ENCODE measurements around the gene COX5A. TPM values are rescaled to one million over a fixed set of nuclear protein-coding genes. Genes with fewer than 3 reads are reported as not detected.

The COX5A gene
- total RNA-seq, 2 experiments from 2014 or later = 168 to 391 TPM

DNA sequence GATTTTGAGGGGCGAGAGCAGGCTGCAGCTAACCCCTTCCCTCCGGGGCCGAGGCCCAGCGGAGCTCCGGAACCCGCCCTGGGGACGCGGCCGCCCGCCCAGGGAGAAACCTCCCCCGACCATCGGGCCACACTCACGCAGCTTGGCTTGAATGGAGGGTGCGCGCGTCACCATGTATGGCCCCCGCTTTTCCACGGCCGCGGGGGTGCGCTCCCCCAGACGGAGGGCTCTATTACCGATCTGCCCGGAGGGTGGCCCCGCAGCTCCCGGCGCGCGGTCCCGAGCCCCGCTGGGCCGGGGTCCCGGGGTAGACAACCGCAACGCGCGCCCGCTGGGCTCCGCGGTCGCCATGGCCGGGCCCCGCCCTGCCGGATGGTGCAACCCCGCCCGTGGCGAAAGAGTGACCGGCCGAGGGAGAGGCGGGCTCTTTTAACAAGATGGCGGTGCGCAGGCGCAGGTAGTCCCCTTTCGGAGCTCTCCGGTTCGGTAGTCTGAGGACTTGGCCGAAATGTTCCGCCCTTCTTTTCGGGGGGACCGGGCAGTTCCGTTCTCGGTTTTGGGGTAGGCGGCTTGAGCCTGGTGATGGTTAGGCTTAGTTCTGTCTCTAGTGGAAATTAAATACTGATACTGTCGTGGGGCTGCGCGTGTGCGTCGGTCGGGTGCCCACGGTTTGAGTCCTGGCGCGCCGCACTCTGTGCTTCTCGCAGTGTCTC is 31.3 kb downstream of the COX5A start, which contains the start of gene FAM219B:
FAM219B (minus strand) TSS at position 402 of the 713 bp plus-strand sequence; CDS start at position 351, 51 bp downstream.
- ChIA-PET POLR2A (interaction anchor here (0.5 to 1.8 kb wide), 11 partner anchors 9 to 545 kb away, joined by 3 to 5 read pairs (median 3); partner anchors contain the start of gene SIN3A), CTCF (ENCODE audit: unreplicated experiment) (interaction anchor here (0.6 kb wide), 1 partner anchor 104 kb away, joined by 3 read pairs; no protein-coding TSS in a partner anchor)
- intact Hi-C loops (cut with micrococcal nuclease; ENCODE audit: unreplicated experiment) = no loop called here
- DNase-seq (ENCODE audit: low spot score) = peak; percentile 91
- Histone ChIP-seq H3K4me1 (ENCODE audit: insufficient read depth, low read length, poor library complexity, severe bottlenecking) (peaks cover 43% of the 10 kb centered on the region), H3K4me3 (ENCODE audit: low read depth, low read length, poor library complexity, severe bottlenecking) (peak within 1 kb of the TSS; percentile 91), H3K4me2 (ENCODE audit: low read length) (peak within 1 kb of the TSS; percentile 100), H3K27ac (ENCODE audit: low read depth, low read length, poor library complexity, severe bottlenecking) (peak within 1 kb of the TSS; percentile 59), H3K9me3 (ENCODE audit: low read length) (no peaks in the 10 kb centered on the region), H3K36me3 (ENCODE audit: insufficient read depth, low read length) (peaks cover 48% of the 10 kb centered on the region), H3K9me2 (ENCODE audit: insufficient read depth, low read length) (no peaks in the 10 kb centered on the region), H4K20me1 (ENCODE audit: insufficient read depth, low read length) (no peaks in the 10 kb centered on the region), H3K79me2 (ENCODE audit: insufficient read depth, low read depth, low read length) (peaks cover 7% of the 10 kb centered on the region; the same call in 1 of the 2 replicates), H2AFZ (ENCODE audit: low read length) (peak within 1 kb of the TSS; percentile 96)
- TF ChIP-seq, protein P1, sequence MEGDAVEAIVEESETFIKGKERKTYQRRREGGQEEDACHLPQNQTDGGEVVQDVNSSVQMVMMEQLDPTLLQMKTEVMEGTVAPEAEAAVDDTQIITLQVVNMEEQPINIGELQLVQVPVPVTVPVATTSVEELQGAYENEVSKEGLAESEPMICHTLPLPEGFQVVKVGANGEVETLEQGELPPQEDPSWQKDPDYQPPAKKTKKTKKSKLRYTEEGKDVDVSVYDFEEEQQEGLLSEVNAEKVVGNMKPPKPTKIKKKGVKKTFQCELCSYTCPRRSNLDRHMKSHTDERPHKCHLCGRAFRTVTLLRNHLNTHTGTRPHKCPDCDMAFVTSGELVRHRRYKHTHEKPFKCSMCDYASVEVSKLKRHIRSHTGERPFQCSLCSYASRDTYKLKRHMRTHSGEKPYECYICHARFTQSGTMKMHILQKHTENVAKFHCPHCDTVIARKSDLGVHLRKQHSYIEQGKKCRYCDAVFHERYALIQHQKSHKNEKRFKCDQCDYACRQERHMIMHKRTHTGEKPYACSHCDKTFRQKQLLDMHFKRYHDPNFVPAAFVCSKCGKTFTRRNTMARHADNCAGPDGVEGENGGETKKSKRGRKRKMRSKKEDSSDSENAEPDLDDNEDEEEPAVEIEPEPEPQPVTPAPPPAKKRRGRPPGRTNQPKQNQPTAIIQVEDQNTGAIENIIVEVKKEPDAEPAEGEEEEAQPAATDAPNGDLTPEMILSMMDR (conservative IDR thresholded peaks at IDR 0.05; ENCODE audit: low read length) = no peak; the same call in 1 of the 2 replicates
- no peak for TF ChIP-seq EZH2phosphoT487 (IDR thresholded peaks at IDR 0.05; ENCODE audit: borderline replicate concordance, low read depth, low read length)
- BruUV-seq (replicated peaks) = no TSS peak

DNA sequence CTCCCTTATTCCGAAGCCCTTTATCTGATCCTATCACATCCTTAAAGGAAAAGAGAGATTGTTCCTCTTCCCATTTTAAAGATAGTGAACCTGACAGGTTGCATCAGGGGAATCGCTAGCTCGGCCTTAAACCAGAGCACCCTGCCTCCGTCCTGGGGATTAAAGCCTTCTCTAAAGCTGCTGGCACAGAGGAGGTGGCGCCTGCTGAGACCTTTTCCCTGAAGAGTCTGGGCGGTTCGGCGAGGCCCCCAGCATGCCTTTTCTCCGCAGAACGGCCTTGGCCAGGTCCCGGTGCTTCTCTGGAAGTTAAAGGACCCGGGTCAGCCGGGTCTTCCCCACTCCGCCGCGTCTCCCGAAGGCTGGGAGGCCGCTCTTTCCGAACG is 31.8 kb downstream of the COX5A start:
- Histone ChIP-seq H3K79me2 (ENCODE audit: insufficient read depth, low read depth, low read length) (peaks cover 7% of the 10 kb centered on the region; the same call in 1 of the 2 replicates), H3K9me3 (ENCODE audit: low read length) (no peaks in the 10 kb centered on the region), H4K20me1 (ENCODE audit: insufficient read depth, low read length) (no peaks in the 10 kb centered on the region), H3K36me3 (ENCODE audit: insufficient read depth, low read length) (peaks cover 51% of the 10 kb centered on the region), H3K4me2 (ENCODE audit: low read length) (peak overlapping the region; percentile 100), H3K27ac (ENCODE audit: low read depth, low read length, poor library complexity, severe bottlenecking) (peak overlapping the region; percentile 59), H3K9me2 (ENCODE audit: insufficient read depth, low read length) (no peaks in the 10 kb centered on the region), H3K4me3 (ENCODE audit: low read depth, low read length, poor library complexity, severe bottlenecking) (peak overlapping the region; percentile 91), H2AFZ (ENCODE audit: low read length) (peak overlapping the region; percentile 96), H3K4me1 (ENCODE audit: insufficient read depth, low read length, poor library complexity, severe bottlenecking) (peaks cover 48% of the 10 kb centered on the region)
- DNase-seq (ENCODE audit: low spot score) = peak; percentile 46
- no peak for TF ChIP-seq EZH2phosphoT487 (IDR thresholded peaks at IDR 0.05; ENCODE audit: borderline replicate concordance, low read depth, low read length)
- TF ChIP-seq, protein P1 (conservative IDR thresholded peaks at IDR 0.05; ENCODE audit: low read length) = no peak
- POLR2A ChIA-PET = interaction anchor here (0.5 to 1.8 kb wide), 12 partner anchors 8 to 546 kb away, joined by 3 to 5 read pairs (median 3); partner anchors contain the start of gene SIN3A
- CTCF ChIA-PET (ENCODE audit: unreplicated experiment) = interaction anchor here (0.6 kb wide), 1 partner anchor 104 kb away, joined by 3 read pairs; no protein-coding TSS in a partner anchor
- no TSS peak for BruUV-seq (replicated peaks)
- intact Hi-C loops (cut with micrococcal nuclease; ENCODE audit: unreplicated experiment) = no loop called here
